ENCODE results near the gene GPR146. TPM values are rescaled to one million over a fixed set of nuclear protein-coding genes. Genes with fewer than 3 reads are reported as not detected.
"Not testable (repeated sequence)": the region's sequence is repeated elsewhere in the genome, so short reads cannot be mapped to it uniquely, and the experiment has no call there.

The GPR146 gene
- total and polyA plus RNA-seq, 7 donors = 5.0 to 14.0 (median 9.4) TPM

GRCh38 chr7:1068619-1069018 lies 24.3 kb downstream of the GPR146 start:
- intact Hi-C loops (cut with DNase I) = loop anchor here in 1 of 2 donors (5.0 kb wide), 1 partner anchor 161 kb away; no protein-coding TSS in a partner anchor
- no peak for TF ChIP-seq CTCF (IDR thresholded peaks at IDR 0.05)

GRCh38 chr7:1070544-1071011 lies 26.2 kb downstream of the GPR146 start:
- TF ChIP-seq CTCF (IDR thresholded peaks at IDR 0.05) = no peak
- intact Hi-C loops (cut with DNase I) = no loop called here
- Histone ChIP-seq H3K4me1 (peaks cover 1% of the 10 kb centered on the region), H3K9me3 (no peaks in the 10 kb centered on the region), H3K36me3 (ENCODE audit: insufficient read depth in 1 of 2, low read depth in 1 of 2) (no peaks in the 10 kb centered on the region), H3K4me3 (no peak overlapping the region), H3K27me3 (ENCODE audit: insufficient read depth in 3 of 3, low read length in 2 of 3) (no peaks in the 10 kb centered on the region), H3K27ac (no peak overlapping the region)
- WGBS, 3 donors = 91 to 94% (median 93%) methylated on average over 42 of the region's 42 CpGs
- ATAC-seq (no peak), DNase-seq (no peak)

More at GRCh38 chr7:1068619-1069018, 24.3 kb downstream of the GPR146 start:
- ATAC-seq (no peak), DNase-seq (no peak)
- Histone ChIP-seq H3K9me3 (no peaks in the 10 kb centered on the region), H3K36me3 (ENCODE audit: insufficient read depth in 1 of 2, low read depth in 1 of 2) (no peaks in the 10 kb centered on the region), H3K27ac (no peak overlapping the region), H3K4me3 (no peak overlapping the region), H3K27me3 (ENCODE audit: insufficient read depth in 3 of 3, low read length in 2 of 3) (no peaks in the 10 kb centered on the region), H3K4me1 (peaks cover 7% of the 10 kb centered on the region)
- WGBS, 3 donors = 79 to 92% (median 84%) methylated on average over 11 of the region's 11 CpGs

- Histone ChIP-seq H3K4me1 (no peaks in the 10 kb centered on the region), H3K27ac (no peak overlapping the region), H3K4me3 (no peak overlapping the region), H3K27me3 (ENCODE audit: insufficient read depth in 3 of 3, low read length in 2 of 3) (no peaks in the 10 kb centered on the region), H3K9me3 (no peaks in the 10 kb centered on the region), H3K36me3 (ENCODE audit: insufficient read depth in 1 of 2, low read depth in 1 of 2) (no peaks in the 10 kb centered on the region)
- no peak for DNase-seq
- intact Hi-C loops (cut with DNase I) = no loop called here
- WGBS, 3 donors = 91 to 93% (median 91%) methylated on average over 19 of the region's 19 CpGs
- ATAC-seq = no peak
- no peak for TF ChIP-seq CTCF (IDR thresholded peaks at IDR 0.05)
Observed at GRCh38 chr7:1071731-1072254, 27.4 kb downstream of the GPR146 start.

- WGBS, 3 donors = 70 to 73% (median 72%) methylated on average over 40 to 61 of the region's 61 CpGs
- intact Hi-C loops (cut with DNase I) = no loop called here
- no peak for ATAC-seq
- no peak for DNase-seq
- H3K9me3 ChIP-seq = no peaks in the 10 kb centered on the region
- H3K27me3 ChIP-seq (ENCODE audit: insufficient read depth in 3 of 3, low read length in 2 of 3) = no peaks in the 10 kb centered on the region
- no peak for TF ChIP-seq CTCF (IDR thresholded peaks at IDR 0.05)
- H3K27ac ChIP-seq = no peak overlapping the region
- no peaks in the 10 kb centered on the region for H3K36me3 ChIP-seq (ENCODE audit: insufficient read depth in 1 of 2, low read depth in 1 of 2)
- H3K4me3 ChIP-seq = no peak overlapping the region
- no peaks in the 10 kb centered on the region for H3K4me1 ChIP-seq
Observed at GRCh38 chr7:1073142-1073977, 29.0 kb downstream of the GPR146 start.

GRCh38 chr7:1074018-1074417 lies 29.7 kb downstream of the GPR146 start:
- intact Hi-C loops (cut with DNase I); H3K27me3 ChIP-seq (ENCODE audit: insufficient read depth in 3 of 3, low read length in 2 of 3); H3K4me1 ChIP-seq; H3K4me3 ChIP-seq; H3K36me3 ChIP-seq (ENCODE audit: insufficient read depth in 1 of 2, low read depth in 1 of 2); H3K9me3 ChIP-seq; H3K27ac ChIP-seq; DNase-seq; ATAC-seq: not testable (repeated sequence)
- 87 to 92% (median 91%) methylated on average over 25 to 38 of the region's 43 CpGs for whole genome bisulfite sequencing, 3 donors

Measured in psoas muscle (tissue), 8 donors.